ENCODE data around the gene CCR5AS.

CCR5AS gene

GRCh38 chr3:46410669-46411068 is 3.8 kb upstream of the CCR5AS start:
- TF ChIP-seq, protein P1, sequence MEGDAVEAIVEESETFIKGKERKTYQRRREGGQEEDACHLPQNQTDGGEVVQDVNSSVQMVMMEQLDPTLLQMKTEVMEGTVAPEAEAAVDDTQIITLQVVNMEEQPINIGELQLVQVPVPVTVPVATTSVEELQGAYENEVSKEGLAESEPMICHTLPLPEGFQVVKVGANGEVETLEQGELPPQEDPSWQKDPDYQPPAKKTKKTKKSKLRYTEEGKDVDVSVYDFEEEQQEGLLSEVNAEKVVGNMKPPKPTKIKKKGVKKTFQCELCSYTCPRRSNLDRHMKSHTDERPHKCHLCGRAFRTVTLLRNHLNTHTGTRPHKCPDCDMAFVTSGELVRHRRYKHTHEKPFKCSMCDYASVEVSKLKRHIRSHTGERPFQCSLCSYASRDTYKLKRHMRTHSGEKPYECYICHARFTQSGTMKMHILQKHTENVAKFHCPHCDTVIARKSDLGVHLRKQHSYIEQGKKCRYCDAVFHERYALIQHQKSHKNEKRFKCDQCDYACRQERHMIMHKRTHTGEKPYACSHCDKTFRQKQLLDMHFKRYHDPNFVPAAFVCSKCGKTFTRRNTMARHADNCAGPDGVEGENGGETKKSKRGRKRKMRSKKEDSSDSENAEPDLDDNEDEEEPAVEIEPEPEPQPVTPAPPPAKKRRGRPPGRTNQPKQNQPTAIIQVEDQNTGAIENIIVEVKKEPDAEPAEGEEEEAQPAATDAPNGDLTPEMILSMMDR (IDR thresholded peaks at IDR 0.05), result no peak
- Histone ChIP-seq H3K27me3 (no peaks in the 10 kb centered on the region), H3K4me3 (no peak overlapping the region), H3K27ac (no peak overlapping the region), H3K9me3 (no peaks in the 10 kb centered on the region), H3K4me1 (peaks cover 3% of the 10 kb centered on the region), H3K36me3 (no peaks in the 10 kb centered on the region), H3K9ac (ENCODE audit: low read depth in 2 of 2, low read length in 2 of 2) (no peak overlapping the region)
- intact Hi-C loops (cut with DNase I), result no loop called here
- no peak for DNase-seq

DNA sequence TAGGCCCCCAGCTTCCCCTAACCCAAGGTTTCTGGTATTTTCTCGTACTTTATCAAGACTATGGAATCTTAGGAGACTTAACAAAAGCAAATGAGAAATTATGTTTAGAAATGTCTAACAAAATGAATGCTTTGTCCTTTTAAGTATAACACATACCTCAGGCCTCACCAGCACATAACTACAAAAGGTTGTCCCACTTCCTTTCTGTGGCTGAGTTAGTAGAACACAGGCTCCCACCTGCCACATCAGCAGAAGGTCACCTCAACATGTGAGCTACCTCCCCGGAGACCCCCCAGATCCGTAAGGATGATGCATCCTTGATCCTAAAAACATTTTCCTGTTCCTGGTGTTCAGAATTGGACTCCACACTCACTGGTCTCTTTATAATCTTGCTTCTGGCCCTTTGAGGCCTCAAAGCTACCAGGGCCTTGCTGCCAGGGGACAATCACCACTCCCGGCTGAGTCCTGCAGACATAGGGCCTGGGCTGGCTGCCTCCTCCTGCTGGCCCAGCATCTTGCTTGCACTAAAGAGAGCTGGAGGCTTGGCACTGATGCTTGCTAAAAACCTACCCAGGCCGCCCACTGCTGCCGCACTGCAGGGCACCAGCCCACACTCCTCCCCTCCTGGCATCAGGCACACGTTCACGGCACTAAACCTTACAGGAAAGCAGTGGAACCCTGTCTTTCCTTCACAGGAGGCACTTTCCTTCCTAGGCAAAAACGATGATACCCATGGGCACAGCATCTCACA is 3.0 kb upstream of the CCR5AS start:
- H3K27ac ChIP-seq, result no peak overlapping the region
- H3K9ac ChIP-seq (ENCODE audit: low read depth in 2 of 2, low read length in 2 of 2), result no peak overlapping the region
- intact Hi-C loops (cut with DNase I), result no loop called here
- H3K4me1 ChIP-seq, result peaks cover 3% of the 10 kb centered on the region
- no peaks in the 10 kb centered on the region for H3K27me3 ChIP-seq
- no peaks in the 10 kb centered on the region for H3K36me3 ChIP-seq
- no peaks in the 10 kb centered on the region for H3K9me3 ChIP-seq
- H3K4me3 ChIP-seq, result no peak overlapping the region
- TF ChIP-seq, protein P1 (IDR thresholded peaks at IDR 0.05), result no peak
- DNase-seq, result no peak

DNA sequence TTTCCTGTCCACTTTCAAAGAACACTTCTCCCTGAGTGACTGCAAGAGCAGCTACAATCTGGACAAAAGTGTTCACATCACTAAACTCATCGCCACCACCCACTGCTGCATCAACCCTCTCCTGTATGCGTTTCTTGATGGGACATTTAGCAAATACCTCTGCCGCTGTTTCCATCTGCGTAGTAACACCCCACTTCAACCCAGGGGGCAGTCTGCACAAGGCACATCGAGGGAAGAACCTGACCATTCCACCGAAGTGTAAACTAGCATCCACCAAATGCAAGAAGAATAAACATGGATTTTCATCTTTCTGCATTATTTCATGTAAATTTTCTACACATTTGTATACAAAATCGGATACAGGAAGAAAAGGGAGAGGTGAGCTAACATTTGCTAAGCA is 2.0 kb upstream of the CCR5AS start:
- Histone ChIP-seq H3K4me1 (peaks cover 3% of the 10 kb centered on the region), H3K36me3 (no peaks in the 10 kb centered on the region), H3K27ac (no peak overlapping the region), H3K9me3 (no peaks in the 10 kb centered on the region), H3K9ac (ENCODE audit: low read depth in 2 of 2, low read length in 2 of 2) (no peak overlapping the region), H3K27me3 (no peaks in the 10 kb centered on the region), H3K4me3 (no peak overlapping the region)
- TF ChIP-seq, protein P1 (IDR thresholded peaks at IDR 0.05), result no peak
- intact Hi-C loops (cut with DNase I), result no loop called here
- no peak for DNase-seq

DNA sequence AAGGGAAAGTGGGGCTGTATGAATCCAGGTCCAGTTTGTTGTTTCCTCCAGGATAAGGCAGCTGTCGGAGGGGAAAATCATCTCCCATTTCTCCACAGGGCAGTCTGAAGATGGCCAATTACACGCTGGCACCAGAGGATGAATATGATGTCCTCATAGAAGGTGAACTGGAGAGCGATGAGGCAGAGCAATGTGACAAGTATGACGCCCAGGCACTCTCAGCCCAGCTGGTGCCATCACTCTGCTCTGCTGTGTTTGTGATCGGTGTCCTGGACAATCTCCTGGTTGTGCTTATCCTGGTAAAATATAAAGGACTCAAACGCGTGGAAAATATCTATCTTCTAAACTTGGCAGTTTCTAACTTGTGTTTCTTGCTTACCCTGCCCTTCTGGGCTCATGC is 1.1 kb upstream of the CCR5AS start:
- H3K4me1 ChIP-seq, result peaks cover 3% of the 10 kb centered on the region
- TF ChIP-seq, protein P1 (IDR thresholded peaks at IDR 0.05), result no peak

GRCh38 chr3:46406443-46406787 is 451 bp downstream of the CCR5AS start:
- Histone ChIP-seq H3K36me3 (no peaks in the 10 kb centered on the region), H3K9me3 (no peaks in the 10 kb centered on the region), H3K27ac (peak overlapping the region; percentile 88), H3K9ac (ENCODE audit: low read depth in 2 of 2, low read length in 2 of 2) (peak overlapping the region; percentile 38 to 82), H3K4me3 (no peak overlapping the region), H3K27me3 (no peaks in the 10 kb centered on the region), H3K4me1 (peaks cover 3% of the 10 kb centered on the region)
- no peak for DNase-seq
- intact Hi-C loops (cut with DNase I), result no loop called here
- TF ChIP-seq, protein P1 (IDR thresholded peaks at IDR 0.05), result no peak

More for the DNA sequence above, 1.1 kb upstream of the CCR5AS start:
- H3K9me3 ChIP-seq, result no peaks in the 10 kb centered on the region
- peak overlapping the region in 1 of 2 donors; percentile 82 for H3K9ac ChIP-seq (ENCODE audit: low read depth in 2 of 2, low read length in 2 of 2)
- H3K36me3 ChIP-seq, result no peaks in the 10 kb centered on the region
- no peak for DNase-seq
- no peaks in the 10 kb centered on the region for H3K27me3 ChIP-seq
- intact Hi-C loops (cut with DNase I), result no loop called here
- peak overlapping the region; percentile 30 for H3K4me3 ChIP-seq
- peak overlapping the region; percentile 88 for H3K27ac ChIP-seq

All from colonic mucosa (tissue), 4 donors.